Esophagus mucosa (tissue), 1 donor: ENCODE data around the gene SPOCK1. TPM values are rescaled to one million over a fixed set of nuclear protein-coding genes. Genes with fewer than 3 reads are reported as not detected.

Experiments
- ATAC-seq: fragments of 200-7000 bp; cut with Tn5 transposase; one replicate; pipeline ENCODE4 v1.9.1; 2020
- total RNA-seq: library from RNA; stranded (reverse); gene quantifications from one replicate; pipeline ENCODE4 v1.2.4, GENCODE V29; 2023
- donor health status: DM: yes; HTN: yes; CAD: no.

Gene SPOCK1
- total RNA-seq, 1 donor from 2014 or later, result 0.48 TPM

DNA sequence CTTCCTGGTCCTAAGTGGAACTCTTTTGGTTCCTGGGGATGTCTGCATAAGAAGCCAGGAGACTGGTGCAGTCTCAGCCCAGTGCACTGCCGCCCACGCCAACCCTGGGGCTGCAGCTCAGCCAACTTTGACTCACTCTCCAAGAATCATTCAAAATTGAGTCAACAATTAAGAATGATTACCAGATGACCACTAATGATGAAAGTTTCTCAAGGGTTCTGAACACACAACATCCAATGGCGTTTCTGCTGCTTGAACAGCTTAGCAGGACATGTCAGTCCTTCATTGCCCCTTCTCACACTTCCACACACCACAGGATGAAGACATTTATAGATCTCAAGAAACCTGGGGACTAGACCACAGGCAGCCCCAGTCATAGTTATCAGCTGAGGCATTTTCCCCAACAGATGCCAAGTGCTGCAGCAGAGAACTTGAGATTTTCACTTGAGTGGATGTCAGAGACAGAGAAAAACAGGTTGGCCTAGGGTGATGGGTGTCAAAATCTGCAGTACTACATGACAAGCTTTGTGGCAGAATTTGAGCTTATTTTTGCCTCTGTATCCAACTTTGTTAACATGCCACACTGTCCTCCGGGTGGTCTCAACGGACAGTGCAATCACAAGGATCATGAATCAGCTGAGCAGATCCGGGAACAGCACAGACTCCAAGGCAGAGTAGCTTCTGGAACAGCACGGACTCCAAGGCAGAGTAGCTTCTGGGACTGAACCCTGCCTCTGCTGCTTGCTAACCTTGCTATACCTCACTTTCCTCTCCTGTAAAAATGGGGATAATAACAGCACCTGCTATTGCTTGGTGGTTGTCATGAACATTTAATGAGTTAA is 356.1 kb downstream of the SPOCK1 start:
- peak; percentile 38 for ATAC-seq

GRCh38 chr5:137142346-137142745 is 356.8 kb downstream of the SPOCK1 start:
- ATAC-seq, result no peak

GRCh38 chr5:137141779-137142178 is 357.3 kb downstream of the SPOCK1 start:
- ATAC-seq, result no peak

DNA sequence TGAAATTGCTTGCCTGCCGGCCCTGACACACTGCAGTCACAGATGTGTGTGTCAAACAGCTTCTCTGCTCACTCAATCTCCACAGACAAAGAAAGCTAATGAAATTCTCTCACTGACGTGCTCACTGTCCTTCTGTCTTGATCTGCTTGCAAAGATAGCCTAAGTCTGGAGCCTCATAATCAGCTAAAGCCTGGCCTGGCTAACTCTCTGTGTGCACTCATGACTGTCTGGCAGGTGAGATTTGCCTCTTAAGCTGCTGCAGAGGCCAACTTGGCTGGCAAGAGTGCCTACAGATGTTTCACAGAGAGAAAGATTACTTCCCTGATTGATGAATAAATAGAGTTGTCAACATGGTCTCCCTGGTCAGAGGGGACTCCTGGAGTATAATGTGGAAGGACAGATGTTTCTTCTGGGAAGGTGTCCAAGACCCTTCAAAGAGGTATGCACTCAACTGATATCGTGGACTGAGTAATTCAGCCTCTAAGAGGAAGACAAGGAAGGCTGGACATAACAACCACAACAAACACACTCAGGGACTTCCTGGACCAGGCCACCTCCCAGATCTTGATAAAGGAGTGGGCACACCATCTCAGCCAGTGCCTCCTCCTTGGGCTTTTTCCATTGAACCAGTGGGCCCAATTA is 362.0 kb downstream of the SPOCK1 start:
- no peak for ATAC-seq

DNA sequence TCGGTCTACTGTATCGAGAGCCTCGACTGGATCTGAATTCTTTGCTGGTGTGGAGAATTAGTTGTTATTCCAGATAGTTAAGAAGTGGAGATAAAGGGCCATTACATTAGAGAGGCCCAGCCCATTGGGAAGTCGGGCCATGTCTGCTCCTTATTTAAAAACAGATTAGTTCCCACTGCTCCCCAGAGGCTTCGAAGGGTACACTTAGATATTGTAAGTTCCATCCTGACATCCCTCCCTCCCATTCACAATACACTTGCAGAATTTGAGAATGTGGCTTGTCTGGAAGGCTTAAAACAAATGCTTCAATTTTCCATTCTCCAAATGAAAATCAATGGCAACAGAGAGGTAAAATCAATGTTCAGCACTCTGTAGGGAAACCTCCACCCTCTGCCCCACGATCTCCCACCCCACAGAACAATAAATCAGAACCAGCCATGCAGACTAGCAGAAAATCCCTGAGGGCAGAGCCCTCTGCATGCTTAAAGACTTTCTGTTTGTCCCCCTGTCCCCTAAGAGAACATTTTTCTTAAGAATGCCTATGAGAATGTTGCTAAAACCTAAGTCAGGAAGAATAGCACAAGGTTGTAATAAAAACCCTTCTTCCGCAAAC is 364.1 kb downstream of the SPOCK1 start:
- no peak for ATAC-seq

GRCh38 chr5:137129886-137130680 is 369.0 kb downstream of the SPOCK1 start:
- no peak for ATAC-seq

- ATAC-seq, result no peak
These were observed 371.1 kb downstream of the SPOCK1 start for GRCh38 chr5:137128012-137128411.

GRCh38 chr5:137126829-137127228 is 372.3 kb downstream of the SPOCK1 start:
- peak; percentile 96 for ATAC-seq

- no peak for ATAC-seq
These were observed 376.6 kb downstream of the SPOCK1 start for GRCh38 chr5:137122558-137122957.

DNA sequence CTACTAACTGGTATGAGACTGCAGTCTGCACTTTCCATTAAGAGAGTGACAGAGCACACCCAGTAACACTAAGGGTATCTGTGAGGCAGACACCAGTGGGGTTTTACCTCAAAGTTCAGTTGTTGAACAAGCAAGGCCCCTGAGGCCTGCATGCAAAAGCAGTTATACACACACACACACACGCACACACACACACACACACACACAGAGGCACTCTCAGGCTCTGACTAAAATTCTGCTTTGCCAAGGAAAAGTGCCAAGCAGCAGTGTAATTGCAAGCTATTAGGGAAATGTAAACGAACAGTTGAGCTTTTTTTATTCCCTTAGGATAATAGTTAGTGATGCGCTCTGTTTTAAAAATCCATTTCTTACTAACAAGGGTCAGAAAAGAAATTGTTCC is 377.1 kb downstream of the SPOCK1 start:
- no peak for ATAC-seq

- no peak for ATAC-seq
These were observed 379.8 kb downstream of the SPOCK1 start for GRCh38 chr5:137119321-137119720.

DNA sequence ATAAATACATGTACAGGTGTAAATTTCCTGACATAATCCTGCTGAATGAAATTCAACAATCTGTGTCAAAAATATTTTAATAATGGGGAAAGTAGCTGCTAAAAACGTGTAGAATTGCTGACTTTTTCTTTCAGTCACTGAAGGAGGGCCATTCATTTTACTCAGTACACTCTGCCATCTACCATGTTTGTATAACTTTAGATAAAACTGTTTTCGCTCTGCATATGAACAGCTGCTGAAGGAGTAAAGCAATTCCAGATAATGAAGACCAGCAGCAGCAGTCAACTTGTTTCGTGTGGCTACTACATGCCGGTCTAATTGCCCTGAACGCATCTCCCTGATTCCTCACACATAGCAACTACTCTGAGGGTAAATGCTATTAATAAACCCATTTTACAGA is 380.5 kb downstream of the SPOCK1 start:
- ATAC-seq, result no peak

DNA sequence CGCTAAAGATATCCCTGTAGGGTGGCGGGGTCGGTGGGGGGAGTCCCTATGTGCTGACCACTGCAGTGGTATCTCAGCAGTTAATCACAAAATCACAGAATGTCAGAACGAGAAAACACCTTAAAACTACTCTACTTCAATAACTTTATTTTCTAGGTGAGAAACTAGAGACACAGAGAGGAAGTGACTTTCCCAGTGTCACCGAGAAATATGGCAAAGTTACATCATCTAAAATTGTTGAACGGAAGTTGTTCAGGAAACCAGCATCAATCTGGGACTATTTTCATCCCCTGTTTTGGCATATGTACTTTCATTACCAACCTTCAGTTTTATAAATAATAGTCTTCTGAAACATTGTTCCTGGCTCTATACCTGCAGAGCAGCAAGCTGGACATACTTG is 384.0 kb downstream of the SPOCK1 start:
- no peak for ATAC-seq

- ATAC-seq, result no peak
These were observed 384.6 kb downstream of the SPOCK1 start for GRCh38 chr5:137114529-137114928.

DNA sequence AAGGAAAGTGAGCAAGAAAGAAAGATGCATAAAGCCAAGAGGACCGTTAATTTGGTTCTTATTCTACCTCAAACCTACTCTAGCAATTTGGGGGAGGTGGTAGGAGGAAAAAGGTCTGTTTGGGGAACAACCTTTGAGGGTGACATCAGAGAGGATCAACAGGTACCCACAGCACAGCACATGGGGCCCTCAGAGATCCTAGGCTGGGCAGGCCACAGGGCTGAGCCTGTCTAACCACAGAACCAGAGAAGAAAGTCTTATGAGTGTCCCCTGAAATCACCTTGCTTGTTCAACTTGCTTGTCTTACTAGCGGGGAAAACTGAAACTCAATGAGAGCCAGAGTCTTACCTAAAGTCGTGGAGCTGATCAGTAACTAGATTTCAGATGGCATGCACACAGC is 385.2 kb downstream of the SPOCK1 start:
- ATAC-seq, result no peak

DNA sequence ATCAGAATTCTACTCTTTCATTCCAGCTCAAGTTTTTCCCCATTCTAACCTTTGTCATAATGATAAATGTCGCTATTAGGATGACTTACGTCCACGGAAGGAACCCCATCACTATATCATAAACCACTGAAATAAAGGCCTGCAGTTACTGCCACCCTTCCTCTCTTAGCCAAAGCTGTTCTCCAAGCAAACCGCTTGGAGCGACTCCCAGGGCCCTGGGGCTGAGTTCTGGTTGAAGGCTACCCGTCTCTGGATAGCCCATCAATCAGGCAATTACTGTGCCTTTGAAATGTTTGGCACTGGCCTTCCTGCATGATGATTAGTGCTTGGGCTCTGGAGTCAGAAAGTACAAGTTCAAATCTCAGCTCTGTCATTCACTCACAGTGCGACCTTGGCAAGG is 386.0 kb downstream of the SPOCK1 start:
- no peak for ATAC-seq

DNA sequence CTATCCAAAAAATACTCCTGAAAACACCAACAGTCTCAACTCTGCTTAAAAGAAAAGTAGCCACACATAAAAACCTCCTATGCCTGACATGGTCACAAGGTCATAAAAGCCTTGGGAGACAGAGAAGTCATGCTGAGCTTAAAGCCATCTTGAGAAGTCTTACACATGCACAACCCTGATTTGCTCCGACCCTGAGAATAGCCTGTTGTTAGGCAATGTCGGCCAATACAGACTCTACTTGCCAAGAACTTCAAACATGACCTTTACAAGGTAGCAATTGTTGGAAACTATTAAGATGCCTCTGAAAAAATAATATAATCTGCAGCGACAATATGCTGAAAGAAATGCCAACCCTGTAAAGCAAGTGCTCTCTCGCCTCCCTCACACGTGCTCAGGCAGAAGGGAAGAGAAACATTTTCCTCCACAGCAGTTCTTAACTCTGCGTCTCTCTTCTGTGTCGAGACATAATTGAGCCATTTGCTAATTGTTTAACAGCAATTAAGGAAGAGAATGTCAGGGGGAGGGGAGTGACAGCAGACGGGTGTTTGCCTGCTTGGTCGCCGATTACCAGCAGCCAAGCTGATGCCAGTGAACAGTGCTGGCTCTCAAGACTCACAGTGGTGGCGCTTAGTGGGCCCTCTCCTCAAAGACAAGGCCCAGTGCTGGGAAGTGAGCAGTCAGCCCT is 393.6 kb downstream of the SPOCK1 start:
- ATAC-seq, result no peak

- ATAC-seq, result no peak
These were observed 397.6 kb downstream of the SPOCK1 start for GRCh38 chr5:137101544-137101943.

DNA sequence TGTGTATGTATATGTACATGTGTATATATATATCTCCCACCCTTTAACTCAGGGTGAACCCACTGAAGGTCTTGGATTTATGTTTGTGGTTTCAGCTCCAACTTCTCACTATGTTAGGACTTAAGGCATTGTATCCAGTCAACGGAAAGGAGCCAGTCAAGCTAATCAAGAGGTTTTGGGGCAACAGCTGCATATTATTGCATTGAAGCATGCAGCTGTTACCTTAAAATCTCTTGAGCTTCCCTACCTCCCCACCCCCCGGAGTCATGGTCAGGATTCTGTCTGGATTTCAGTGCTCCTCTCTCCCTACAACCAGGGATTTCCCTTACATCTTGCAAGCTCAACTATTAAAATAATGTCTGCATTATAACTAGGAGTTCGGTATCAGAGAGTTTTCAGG is 399.5 kb downstream of the SPOCK1 start:
- ATAC-seq, result no peak

DNA sequence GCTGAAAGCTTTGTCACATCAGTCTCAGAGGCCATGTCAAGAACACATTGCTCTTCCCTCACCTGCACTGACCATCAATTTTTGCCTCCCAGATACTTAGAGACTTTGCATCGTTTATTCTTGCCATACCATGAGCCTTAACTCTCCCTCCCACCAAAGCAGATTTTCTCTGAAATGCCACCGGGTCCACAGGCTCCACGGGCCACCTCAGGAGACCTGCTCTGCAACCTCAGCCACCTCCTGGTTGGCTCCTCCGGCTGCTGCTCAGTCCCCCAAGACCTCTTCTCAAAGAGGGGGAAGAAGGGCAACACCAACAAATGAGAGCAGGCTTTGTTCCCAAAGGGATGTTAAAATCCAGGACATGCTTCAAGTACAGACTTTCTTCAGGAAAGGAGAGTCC is 400.5 kb downstream of the SPOCK1 start:
- no peak for ATAC-seq

GRCh38 chr5:137098238-137098637 is 400.9 kb downstream of the SPOCK1 start:
- no peak for ATAC-seq

- ATAC-seq, result no peak
These were observed 401.9 kb downstream of the SPOCK1 start for GRCh38 chr5:137097203-137097602.
